Retinal pigment epithelial cell (primary cell): ENCODE results near the gene SIK3.

Experiments
- DNase-seq: peaks from one replicate; pipeline ENCODE4 v3.0.0-alpha.2; 2010; ENCODE audit warnings: low read depth
- H3K4me3 ChIP-seq: 2 replicates; pipeline ENCODE4 v1.5.1; 2011; ENCODE audit warnings: mild to moderate bottlenecking, low read length, control low read depth, moderate library complexity
- TF ChIP-seq, protein P1 (sequence below): conservative IDR thresholded peaks from 2 replicates; pipeline ENCODE4 v1.5.1; 2011; ENCODE audit warnings: low read depth, low read length, control low read depth, inconsistent platforms

SIK3 gene

DNA sequence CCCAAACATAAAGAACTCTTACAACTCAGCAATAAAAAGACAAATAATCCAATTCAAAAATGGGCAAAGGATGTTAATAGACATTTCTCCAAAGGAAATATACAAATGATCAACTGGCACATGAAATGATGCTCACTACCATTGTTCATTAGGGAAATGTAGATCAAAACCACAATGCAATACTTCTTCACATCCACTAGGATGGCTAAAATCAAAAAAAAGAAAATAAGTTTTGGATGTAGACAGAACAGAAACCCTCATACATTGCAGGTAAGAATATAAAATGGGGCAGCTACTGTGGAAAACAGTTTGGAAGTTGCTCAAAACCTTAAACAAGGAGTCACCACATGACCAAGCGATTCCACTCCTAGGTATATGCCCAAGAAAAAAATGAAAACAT, 16.3 kb downstream of the SIK3 start:
- no peak overlapping the region for H3K4me3 ChIP-seq
- TF ChIP-seq, protein P1, sequence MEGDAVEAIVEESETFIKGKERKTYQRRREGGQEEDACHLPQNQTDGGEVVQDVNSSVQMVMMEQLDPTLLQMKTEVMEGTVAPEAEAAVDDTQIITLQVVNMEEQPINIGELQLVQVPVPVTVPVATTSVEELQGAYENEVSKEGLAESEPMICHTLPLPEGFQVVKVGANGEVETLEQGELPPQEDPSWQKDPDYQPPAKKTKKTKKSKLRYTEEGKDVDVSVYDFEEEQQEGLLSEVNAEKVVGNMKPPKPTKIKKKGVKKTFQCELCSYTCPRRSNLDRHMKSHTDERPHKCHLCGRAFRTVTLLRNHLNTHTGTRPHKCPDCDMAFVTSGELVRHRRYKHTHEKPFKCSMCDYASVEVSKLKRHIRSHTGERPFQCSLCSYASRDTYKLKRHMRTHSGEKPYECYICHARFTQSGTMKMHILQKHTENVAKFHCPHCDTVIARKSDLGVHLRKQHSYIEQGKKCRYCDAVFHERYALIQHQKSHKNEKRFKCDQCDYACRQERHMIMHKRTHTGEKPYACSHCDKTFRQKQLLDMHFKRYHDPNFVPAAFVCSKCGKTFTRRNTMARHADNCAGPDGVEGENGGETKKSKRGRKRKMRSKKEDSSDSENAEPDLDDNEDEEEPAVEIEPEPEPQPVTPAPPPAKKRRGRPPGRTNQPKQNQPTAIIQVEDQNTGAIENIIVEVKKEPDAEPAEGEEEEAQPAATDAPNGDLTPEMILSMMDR, result peak; percentile 18
- DNase-seq, result no peak

DNA sequence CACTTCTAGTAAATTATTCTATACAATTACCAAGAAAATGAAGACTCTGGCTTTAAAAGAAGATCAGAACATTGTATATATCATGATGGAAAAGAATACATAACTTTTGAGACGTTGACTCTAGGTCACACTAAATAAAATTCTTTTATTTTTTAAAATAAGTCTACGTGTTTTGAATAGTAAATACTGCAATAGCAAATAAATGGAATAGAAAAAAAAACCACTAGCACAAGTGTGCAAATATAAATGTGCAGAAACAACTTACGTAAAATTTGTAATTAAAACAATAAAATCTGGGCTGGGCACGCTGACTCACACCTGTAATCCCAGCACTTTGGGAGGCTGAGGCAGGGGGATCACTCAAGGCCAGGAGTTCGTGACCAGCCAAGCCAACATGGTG, 17.9 kb downstream of the SIK3 start:
- DNase-seq, result no peak
- TF ChIP-seq, protein P1, result no peak

GRCh38 chr11:117076941-117077691, 21.1 kb downstream of the SIK3 start:
- no peak overlapping the region for H3K4me3 ChIP-seq
- TF ChIP-seq, protein P1, result no peak
- DNase-seq, result no peak

More for the DNA sequence above, 17.9 kb downstream of the SIK3 start:
- H3K4me3 ChIP-seq, result no peak overlapping the region

GRCh38 chr11:117075186-117075585, 23.0 kb downstream of the SIK3 start:
- H3K4me3 ChIP-seq, result no peak overlapping the region
- TF ChIP-seq, protein P1, result no peak
- DNase-seq, result no peak

- no peak for DNase-seq
- TF ChIP-seq, protein P1, result no peak
- H3K4me3 ChIP-seq, result no peak overlapping the region
Measured at GRCh38 chr11:117074119-117074518, 24.1 kb downstream of the SIK3 start.

GRCh38 chr11:117073539-117073938, 24.7 kb downstream of the SIK3 start:
- TF ChIP-seq, protein P1, result no peak
- H3K4me3 ChIP-seq, result no peak overlapping the region
- DNase-seq, result no peak
